Measurements from ENCODE around the gene ZNF426. TPM values are rescaled to one million over a fixed set of nuclear protein-coding genes. Genes with fewer than 3 reads are reported as not detected.

ZNF426 gene
- total and polyA plus RNA-seq, 2 donors (not counting 1 experiment from before 2014, with no cell fraction given), result 2.7 to 22.3 TPM

DNA sequence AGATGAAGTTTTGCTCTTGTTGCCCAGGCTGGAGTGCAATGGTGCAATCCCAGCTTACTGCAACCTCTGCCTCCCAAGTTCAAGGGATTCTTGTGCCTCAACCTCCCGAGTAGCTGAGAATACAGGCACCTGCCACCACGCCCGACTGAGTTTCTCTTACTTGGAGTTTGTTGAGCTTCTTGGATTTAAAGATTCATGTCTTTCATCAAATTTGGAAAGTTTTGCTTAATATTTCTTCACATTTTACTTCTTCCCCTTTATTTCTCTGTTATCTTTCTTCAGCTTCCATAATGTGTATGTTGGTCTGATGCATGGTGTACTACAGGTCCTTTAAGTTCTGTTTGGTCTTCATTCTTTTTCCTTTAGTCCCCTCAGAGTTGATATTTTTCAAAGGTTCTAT lies 31.2 kb downstream of the ZNF426 start:
- peaks cover 12% of the 10 kb centered on the region for H3K9me3 Mint-ChIP-seq (ENCODE audit: insufficient read depth)

GRCh38 chr19:9500796-9501195 lies 37.6 kb downstream of the ZNF426 start:
- no peak for DNase-seq
- Histone ChIP-seq H3K4me1 (ENCODE audit: control insufficient read depth in 2 of 2, insufficient read depth in 2 of 2, low read length in 2 of 2) (peaks cover 0 to 8% of the 10 kb centered on the region in 2 donors), H3K9me3 (ENCODE audit: control extremely low read depth in 1 of 3, control insufficient read depth in 2 of 3, insufficient read depth in 1 of 3, low read length in 2 of 3) (peaks cover 0 to 75% (median 40%) of the 10 kb centered on the region in 3 donors), H3K36me3 (replicated peaks in 1 of 2; ENCODE audit: control extremely low read depth in 1 of 2, control insufficient read depth in 1 of 2, extremely low read depth in 1 of 2, insufficient read depth in 2 of 2, low read length in 1 of 2) (no peaks in the 10 kb centered on the region), H3K4me3 (ENCODE audit: control extremely low read depth in 1 of 5, extremely low read depth in 1 of 5, insufficient read depth in 1 of 5, low read depth in 2 of 5, low read length in 4 of 5) (no peak overlapping the region), H4K20me1 (ENCODE audit: control insufficient read depth, insufficient read depth, low read length, poor library complexity, severe bottlenecking) (no peaks in the 10 kb centered on the region), H3K27ac (ENCODE audit: low read length in 2 of 2) (no peak overlapping the region), H3K27me3 (replicated peaks in 1 of 4; ENCODE audit: control extremely low read depth in 1 of 4, control insufficient read depth in 3 of 4, insufficient read depth in 4 of 4, low read length in 3 of 4) (peaks cover 0 to 6% (median 0%) of the 10 kb centered on the region in 4 experiments), H3K9ac (ENCODE audit: low read length) (no peak overlapping the region), H3K4me2 (replicated peaks; ENCODE audit: low read depth, low read length, poor library complexity, severe bottlenecking) (no peak overlapping the region), H3K79me2 (ENCODE audit: control insufficient read depth, insufficient read depth, low read length) (no peaks in the 10 kb centered on the region), H2AFZ (ENCODE audit: insufficient read depth, low read depth, low read length, poor library complexity, severe bottlenecking) (no peak overlapping the region)
- intact Hi-C loops (cut with micrococcal nuclease), result no loop called here
- H3K4me1 Mint-ChIP-seq, result peaks cover 4% of the 10 kb centered on the region
- no peaks in the 10 kb centered on the region for H3K9me3 Mint-ChIP-seq (ENCODE audit: insufficient read depth)
- ChIA-PET CTCF (interaction anchor here (0.6 kb wide), 1 partner anchor 293 kb away, joined by 3 read pairs; no protein-coding TSS in a partner anchor), POLR2A (no interaction called here)
- H3K27me3 Mint-ChIP-seq, result no peaks in the 10 kb centered on the region
- ATAC-seq (ENCODE audit: low read depth), result no peak
- H3K27ac Mint-ChIP-seq, result no peak overlapping the region
- no peak overlapping the region for H3K4me3 Mint-ChIP-seq
- 80% methylated on average over 1 of the region's 1 CpG for WGBS (ENCODE audit: insufficient coverage)
- TF ChIP-seq CTCF (IDR thresholded peaks at IDR 0.05), result no peak
- no peak for TF ChIP-seq EZH2 (IDR thresholded peaks at IDR 0.05; ENCODE audit: borderline replicate concordance, insufficient read depth, low read depth, low read length, poor library complexity, severe bottlenecking)

More for the DNA sequence above, 31.2 kb downstream of the ZNF426 start:
- no peak overlapping the region for H3K9ac ChIP-seq (ENCODE audit: low read length)
- no peak overlapping the region for H3K27ac ChIP-seq (ENCODE audit: low read length in 2 of 2)
- H2AFZ ChIP-seq (ENCODE audit: insufficient read depth, low read depth, low read length, poor library complexity, severe bottlenecking), result no peak overlapping the region
- H3K27me3 ChIP-seq (replicated peaks in 1 of 4; ENCODE audit: control extremely low read depth in 1 of 4, control insufficient read depth in 3 of 4, insufficient read depth in 4 of 4, low read length in 3 of 4), result no peaks in the 10 kb centered on the region
- H3K79me2 ChIP-seq (ENCODE audit: control insufficient read depth, insufficient read depth, low read length), result no peaks in the 10 kb centered on the region
- no peaks in the 10 kb centered on the region for H3K4me1 ChIP-seq (ENCODE audit: control insufficient read depth in 2 of 2, insufficient read depth in 2 of 2, low read length in 2 of 2)
- ChIA-PET POLR2A (no interaction called here), CTCF (no interaction called here)
- intact Hi-C loops (cut with micrococcal nuclease), result no loop called here
- DNase-seq, result no peak
- no CpG with 5 or more reads among the region's 3 CpGs for WGBS (ENCODE audit: insufficient coverage)
- H4K20me1 ChIP-seq (ENCODE audit: control insufficient read depth, insufficient read depth, low read length, poor library complexity, severe bottlenecking), result no peaks in the 10 kb centered on the region
- Mint-ChIP-seq H3K27ac (no peak overlapping the region), H3K27me3 (peaks cover 2% of the 10 kb centered on the region), H3K4me1 (no peaks in the 10 kb centered on the region), H3K4me3 (no peak overlapping the region)
- no peak for ATAC-seq (ENCODE audit: low read depth)
- no peak overlapping the region for H3K4me2 ChIP-seq (replicated peaks; ENCODE audit: low read depth, low read length, poor library complexity, severe bottlenecking)
- TF ChIP-seq EZH2 (IDR thresholded peaks at IDR 0.05; ENCODE audit: borderline replicate concordance, insufficient read depth, low read depth, low read length, poor library complexity, severe bottlenecking) (no peak), CTCF (IDR thresholded peaks at IDR 0.05) (no peak)
- no peak overlapping the region for H3K4me3 ChIP-seq (ENCODE audit: control extremely low read depth in 1 of 5, extremely low read depth in 1 of 5, insufficient read depth in 1 of 5, low read depth in 2 of 5, low read length in 4 of 5)
- peaks cover 3 to 30% (median 29%) of the 10 kb centered on the region in 3 donors for H3K9me3 ChIP-seq (ENCODE audit: control extremely low read depth in 1 of 3, control insufficient read depth in 2 of 3, insufficient read depth in 1 of 3, low read length in 2 of 3)
- H3K36me3 ChIP-seq (replicated peaks in 1 of 2; ENCODE audit: control extremely low read depth in 1 of 2, control insufficient read depth in 1 of 2, extremely low read depth in 1 of 2, insufficient read depth in 2 of 2, low read length in 1 of 2), result no peaks in the 10 kb centered on the region
